GM18873 (cell line): Measurements from ENCODE around the gene SPATA7.
"Not testable (repeated sequence)": the region's sequence is repeated elsewhere in the genome, so short reads cannot be mapped to it uniquely, and the experiment has no call there.

Experiments used
- ATAC-seq: cut with Tn5 transposase; IDR thresholded peaks from one replicate; pipeline ENCODE4 v1.9.1; 2021; ENCODE audit warnings: mild to moderate bottlenecking, moderate library complexity, moderate number of reproducible peaks; ENCODE audit not compliant: unreplicated experiment, low FRiP score

The SPATA7 gene

GRCh38 chr14:88385212-88386101 lies at the start of gene SPATA7:
Gene SPATA7 (plus strand): TSS chr14:88385657. CDS start chr14:88385819, 162 bp downstream.
- ATAC-seq = peak; percentile 98

GRCh38 chr14:88340357-88340756 lies 45.1 kb upstream of the SPATA7 start:
- no peak for ATAC-seq

- ATAC-seq = no peak
Measured at GRCh38 chr14:88342980-88343379, 42.5 kb upstream of the SPATA7 start.

- ATAC-seq = no peak
Measured at GRCh38 chr14:88346048-88346639, 39.3 kb upstream of the SPATA7 start.

GRCh38 chr14:88348546-88348945 lies 36.9 kb upstream of the SPATA7 start:
- ATAC-seq = no peak

- no peak for ATAC-seq
Measured at GRCh38 chr14:88351966-88352691, 33.3 kb upstream of the SPATA7 start.

GRCh38 chr14:88352698-88353097 lies 32.8 kb upstream of the SPATA7 start:
- ATAC-seq = no peak

- no peak for ATAC-seq
Measured at GRCh38 chr14:88354358-88354757, 31.1 kb upstream of the SPATA7 start.

GRCh38 chr14:88359500-88359899 lies 26.0 kb upstream of the SPATA7 start:
- no peak for ATAC-seq

GRCh38 chr14:88363644-88364043 lies 21.8 kb upstream of the SPATA7 start:
- ATAC-seq = no peak

GRCh38 chr14:88364710-88365413 lies 20.6 kb upstream of the SPATA7 start:
- ATAC-seq = no peak

GRCh38 chr14:88369496-88369895 lies 16.0 kb upstream of the SPATA7 start:
- ATAC-seq = no peak

- no peak for ATAC-seq
Measured at GRCh38 chr14:88379706-88380343, 5.6 kb upstream of the SPATA7 start.

GRCh38 chr14:88380405-88380804 lies 5.1 kb upstream of the SPATA7 start:
- no peak for ATAC-seq

- not testable (repeated sequence) for ATAC-seq
Measured at GRCh38 chr14:88381634-88382033, 3.8 kb upstream of the SPATA7 start.

- ATAC-seq = no peak
Measured at GRCh38 chr14:88384718-88385117, 739 bp upstream of the SPATA7 start.

- ATAC-seq = no peak
Measured at GRCh38 chr14:88386256-88386794, 868 bp downstream of the SPATA7 start.

GRCh38 chr14:88388741-88389282 lies 3.4 kb downstream of the SPATA7 start:
- ATAC-seq = no peak

GRCh38 chr14:88392609-88393008 lies 7.2 kb downstream of the SPATA7 start:
- no peak for ATAC-seq

GRCh38 chr14:88411039-88411438 lies 25.6 kb downstream of the SPATA7 start:
- ATAC-seq = no peak
